ENCODE results near the gene KCNK10.
"Not testable (repeated sequence)": the region's sequence is repeated elsewhere in the genome, so short reads cannot be mapped to it uniquely, and the experiment has no call there.

The KCNK10 gene

GRCh38 chr14:88261302-88261701 is 61.8 kb downstream of the KCNK10 start:
- not testable (repeated sequence) for H3K4me1 Mint-ChIP-seq (ENCODE audit: low read depth); H3K4me3 Mint-ChIP-seq; H3K27ac Mint-ChIP-seq; H3K9me3 Mint-ChIP-seq; H3K36me3 Mint-ChIP-seq (ENCODE audit: low read depth)
- peaks cover 29% of the 10 kb centered on the region for H3K27me3 Mint-ChIP-seq

DNA sequence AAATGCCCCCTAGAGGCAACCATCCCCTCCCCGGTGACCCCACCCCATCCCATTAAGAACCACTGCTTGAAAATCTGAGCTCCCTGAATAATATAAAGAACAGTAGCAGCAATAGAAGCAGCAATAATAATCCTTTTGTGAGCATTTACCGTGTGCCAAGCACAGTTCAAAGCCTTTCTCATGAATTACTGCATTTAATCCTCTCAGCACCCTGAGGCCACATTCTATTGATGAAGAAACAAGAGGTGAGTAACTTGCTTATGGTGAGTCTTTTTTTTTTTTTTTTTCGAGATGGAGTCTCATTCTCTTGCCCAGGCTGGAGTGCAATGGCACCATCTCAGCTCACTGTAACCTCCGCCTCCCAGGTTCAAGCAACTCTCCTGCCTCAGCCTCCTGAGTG is 65.0 kb downstream of the KCNK10 start:
- H3K9me3 Mint-ChIP-seq: no peaks in the 10 kb centered on the region
- H3K36me3 Mint-ChIP-seq (ENCODE audit: low read depth): no peaks in the 10 kb centered on the region
- peaks cover 28% of the 10 kb centered on the region for H3K27me3 Mint-ChIP-seq
- no peak overlapping the region for H3K27ac Mint-ChIP-seq
- H3K4me3 Mint-ChIP-seq: no peak overlapping the region
- no peaks in the 10 kb centered on the region for H3K4me1 Mint-ChIP-seq (ENCODE audit: low read depth)

- H3K36me3 Mint-ChIP-seq (ENCODE audit: low read depth): no peaks in the 10 kb centered on the region
- no peaks in the 10 kb centered on the region for H3K9me3 Mint-ChIP-seq
- H3K27ac Mint-ChIP-seq: no peak overlapping the region
- H3K4me3 Mint-ChIP-seq: no peak overlapping the region
- H3K4me1 Mint-ChIP-seq (ENCODE audit: low read depth): no peaks in the 10 kb centered on the region
- H3K27me3 Mint-ChIP-seq: peaks cover 21% of the 10 kb centered on the region
These were observed 65.8 kb downstream of the KCNK10 start for GRCh38 chr14:88256997-88257950.

DNA sequence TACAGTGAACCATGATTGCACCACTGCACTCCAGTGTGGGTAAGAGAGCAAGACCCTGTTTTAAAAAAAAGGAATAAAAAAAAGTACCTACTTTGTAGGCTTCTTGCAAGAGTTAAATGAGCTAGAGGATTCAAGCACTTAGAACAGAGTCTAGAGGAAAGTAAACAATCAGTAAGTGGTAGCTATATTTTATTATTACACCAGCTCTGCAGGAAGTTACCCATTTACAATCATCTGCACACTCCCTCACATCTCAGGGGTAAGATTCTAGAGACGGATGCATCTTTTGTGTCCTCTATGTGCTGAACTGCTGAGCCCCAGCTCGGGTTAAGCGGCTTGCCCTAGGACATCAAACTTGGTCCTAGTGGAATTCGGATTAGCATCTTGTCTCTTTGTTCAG is 67.3 kb downstream of the KCNK10 start:
- H3K27ac Mint-ChIP-seq: no peak overlapping the region
- H3K4me1 Mint-ChIP-seq (ENCODE audit: low read depth): no peaks in the 10 kb centered on the region
- peaks cover 13% of the 10 kb centered on the region for H3K27me3 Mint-ChIP-seq
- no peaks in the 10 kb centered on the region for H3K9me3 Mint-ChIP-seq
- H3K4me3 Mint-ChIP-seq: no peak overlapping the region
- no peaks in the 10 kb centered on the region for H3K36me3 Mint-ChIP-seq (ENCODE audit: low read depth)

GRCh38 chr14:88255196-88255595 is 67.9 kb downstream of the KCNK10 start:
- Mint-ChIP-seq H3K4me3 (no peak overlapping the region), H3K27ac (no peak overlapping the region), H3K4me1 (ENCODE audit: low read depth) (no peaks in the 10 kb centered on the region), H3K9me3 (no peaks in the 10 kb centered on the region), H3K27me3 (peaks cover 14% of the 10 kb centered on the region), H3K36me3 (ENCODE audit: low read depth) (no peaks in the 10 kb centered on the region)

DNA sequence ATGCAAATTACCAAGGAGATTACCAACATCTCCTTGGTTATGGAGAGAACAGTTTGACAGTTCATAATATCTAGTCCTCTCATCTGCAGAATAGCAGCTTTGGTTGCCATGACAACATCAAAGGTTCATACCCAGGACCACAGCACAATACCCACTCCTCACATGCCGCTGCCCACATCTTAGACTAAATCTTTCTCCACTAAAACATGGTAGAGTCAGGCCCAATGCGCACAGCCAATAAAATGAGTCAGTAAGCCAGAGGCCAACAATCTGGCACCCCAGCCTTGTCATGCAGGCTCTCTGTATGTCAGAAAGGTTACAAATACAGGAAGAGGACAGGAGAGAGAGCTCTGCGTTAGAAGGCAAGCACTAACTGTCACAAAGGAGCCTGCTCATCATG is 70.6 kb downstream of the KCNK10 start:
- H3K27ac Mint-ChIP-seq: no peak overlapping the region
- no peaks in the 10 kb centered on the region for H3K36me3 Mint-ChIP-seq (ENCODE audit: low read depth)
- peaks cover 4% of the 10 kb centered on the region for H3K4me1 Mint-ChIP-seq (ENCODE audit: low read depth)
- peaks cover 15% of the 10 kb centered on the region for H3K27me3 Mint-ChIP-seq
- H3K4me3 Mint-ChIP-seq: no peak overlapping the region
- no peaks in the 10 kb centered on the region for H3K9me3 Mint-ChIP-seq

GRCh38 chr14:88251650-88252049 is 71.4 kb downstream of the KCNK10 start:
- Mint-ChIP-seq H3K36me3 (ENCODE audit: low read depth) (no peaks in the 10 kb centered on the region), H3K27me3 (peaks cover 15% of the 10 kb centered on the region), H3K9me3 (no peaks in the 10 kb centered on the region), H3K4me3 (no peak overlapping the region), H3K27ac (no peak overlapping the region), H3K4me1 (ENCODE audit: low read depth) (peaks cover 4% of the 10 kb centered on the region)

- Mint-ChIP-seq H3K4me3 (no peak overlapping the region), H3K36me3 (ENCODE audit: low read depth) (no peaks in the 10 kb centered on the region), H3K4me1 (ENCODE audit: low read depth) (peaks cover 4% of the 10 kb centered on the region), H3K27ac (no peak overlapping the region), H3K9me3 (no peaks in the 10 kb centered on the region), H3K27me3 (peaks cover 24% of the 10 kb centered on the region)
These were observed 73.8 kb downstream of the KCNK10 start for GRCh38 chr14:88249266-88249665.

DNA sequence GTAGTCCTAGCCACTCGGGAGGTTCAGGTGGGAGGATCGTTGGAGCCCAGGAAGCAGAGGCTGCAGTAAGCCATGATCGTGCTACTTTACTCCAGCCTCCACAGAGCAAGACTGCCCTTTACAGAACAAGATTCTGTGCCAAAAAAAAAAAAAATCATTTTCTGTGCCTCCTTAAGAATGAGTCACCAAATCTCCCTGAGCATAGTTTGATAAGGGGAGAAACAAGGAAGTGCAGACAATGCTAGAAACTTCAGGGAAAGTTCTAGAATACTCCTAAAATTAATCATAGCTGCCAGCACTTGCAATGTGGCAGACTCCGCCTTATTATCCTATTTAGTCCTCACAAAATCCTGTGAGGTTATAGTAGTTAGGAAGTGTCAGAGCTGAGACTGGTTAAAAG is 74.5 kb downstream of the KCNK10 start:
- Mint-ChIP-seq H3K9me3 (no peaks in the 10 kb centered on the region), H3K4me3 (no peak overlapping the region), H3K4me1 (ENCODE audit: low read depth) (peaks cover 4% of the 10 kb centered on the region), H3K36me3 (ENCODE audit: low read depth) (no peaks in the 10 kb centered on the region), H3K27ac (no peak overlapping the region), H3K27me3 (peaks cover 27% of the 10 kb centered on the region)

DNA sequence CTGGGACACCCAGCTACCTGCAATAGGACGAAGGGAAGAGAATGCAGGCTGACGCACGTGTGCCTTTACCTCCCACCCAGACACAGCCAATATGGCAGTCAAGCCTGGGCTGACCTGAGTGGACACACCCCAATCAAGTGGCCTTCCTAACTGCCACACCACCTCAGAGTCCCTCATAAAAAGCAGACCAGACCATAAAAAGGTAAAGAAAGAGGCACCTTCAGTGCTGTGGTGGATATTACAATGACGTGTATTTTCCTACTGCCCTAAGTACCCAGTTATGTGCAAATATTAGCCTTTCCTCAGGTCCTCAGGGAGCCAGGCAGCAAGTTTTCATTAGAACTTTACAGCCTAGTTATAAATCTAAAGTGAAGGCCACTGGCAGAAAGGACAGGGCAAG is 75.8 kb downstream of the KCNK10 start:
- no peak overlapping the region for H3K4me3 Mint-ChIP-seq
- peaks cover 34% of the 10 kb centered on the region for H3K27me3 Mint-ChIP-seq
- H3K36me3 Mint-ChIP-seq (ENCODE audit: low read depth): no peaks in the 10 kb centered on the region
- no peaks in the 10 kb centered on the region for H3K9me3 Mint-ChIP-seq
- H3K4me1 Mint-ChIP-seq (ENCODE audit: low read depth): peaks cover 4% of the 10 kb centered on the region
- no peak overlapping the region for H3K27ac Mint-ChIP-seq

GRCh38 chr14:88245321-88245720 is 77.7 kb downstream of the KCNK10 start:
- H3K36me3 Mint-ChIP-seq (ENCODE audit: low read depth): no peaks in the 10 kb centered on the region
- H3K4me3 Mint-ChIP-seq: no peak overlapping the region
- H3K27me3 Mint-ChIP-seq: peaks cover 35% of the 10 kb centered on the region

GRCh38 chr14:88243946-88244345 is 79.1 kb downstream of the KCNK10 start:
- H3K4me3 Mint-ChIP-seq: no peak overlapping the region
- no peaks in the 10 kb centered on the region for H3K36me3 Mint-ChIP-seq (ENCODE audit: low read depth)
- H3K27ac Mint-ChIP-seq: no peak overlapping the region
- peaks cover 35% of the 10 kb centered on the region for H3K27me3 Mint-ChIP-seq
- peaks cover 1% of the 10 kb centered on the region for H3K4me1 Mint-ChIP-seq (ENCODE audit: low read depth)
- no peaks in the 10 kb centered on the region for H3K9me3 Mint-ChIP-seq

More at GRCh38 chr14:88245321-88245720, 77.7 kb downstream of the KCNK10 start:
- H3K27ac Mint-ChIP-seq: no peak overlapping the region
- H3K9me3 Mint-ChIP-seq: no peaks in the 10 kb centered on the region
- H3K4me1 Mint-ChIP-seq (ENCODE audit: low read depth): peaks cover 4% of the 10 kb centered on the region

GRCh38 chr14:88242446-88242845 is 80.6 kb downstream of the KCNK10 start:
- H3K27me3 Mint-ChIP-seq: peaks cover 28% of the 10 kb centered on the region
- no peak overlapping the region for H3K4me3 Mint-ChIP-seq
- no peaks in the 10 kb centered on the region for H3K36me3 Mint-ChIP-seq (ENCODE audit: low read depth)
- no peaks in the 10 kb centered on the region for H3K4me1 Mint-ChIP-seq (ENCODE audit: low read depth)
- no peaks in the 10 kb centered on the region for H3K9me3 Mint-ChIP-seq
- H3K27ac Mint-ChIP-seq: no peak overlapping the region

- H3K27me3 Mint-ChIP-seq: peaks cover 31% of the 10 kb centered on the region
- no peaks in the 10 kb centered on the region for H3K4me1 Mint-ChIP-seq (ENCODE audit: low read depth)
- H3K4me3 Mint-ChIP-seq: no peak overlapping the region
- no peaks in the 10 kb centered on the region for H3K36me3 Mint-ChIP-seq (ENCODE audit: low read depth)
- H3K27ac Mint-ChIP-seq: no peak overlapping the region
- H3K9me3 Mint-ChIP-seq: no peaks in the 10 kb centered on the region
These were observed 81.3 kb downstream of the KCNK10 start for GRCh38 chr14:88241810-88242209.

- no peaks in the 10 kb centered on the region for H3K4me1 Mint-ChIP-seq (ENCODE audit: low read depth)
These were observed 88.6 kb downstream of the KCNK10 start for GRCh38 chr14:88234442-88234841.

GRCh38 chr14:88233915-88234314 is 89.2 kb downstream of the KCNK10 start:
- Mint-ChIP-seq H3K9me3 (peaks cover 6% of the 10 kb centered on the region), H3K4me3 (no peak overlapping the region), H3K36me3 (ENCODE audit: low read depth) (no peaks in the 10 kb centered on the region), H3K27me3 (peaks cover 22% of the 10 kb centered on the region), H3K27ac (no peak overlapping the region), H3K4me1 (ENCODE audit: low read depth) (no peaks in the 10 kb centered on the region)

More at GRCh38 chr14:88234442-88234841, 88.6 kb downstream of the KCNK10 start:
- no peak overlapping the region for H3K27ac Mint-ChIP-seq
- peaks cover 6% of the 10 kb centered on the region for H3K9me3 Mint-ChIP-seq
- H3K36me3 Mint-ChIP-seq (ENCODE audit: low read depth): no peaks in the 10 kb centered on the region
- H3K27me3 Mint-ChIP-seq: peaks cover 22% of the 10 kb centered on the region
- no peak overlapping the region for H3K4me3 Mint-ChIP-seq
